ENCODE data around the gene JOSD1. TPM values are rescaled to one million over a fixed set of nuclear protein-coding genes. Genes with fewer than 3 reads are reported as not detected.
A peak's percentile ranks its signal among the peaks of the same experiment; 100 is the strongest.

JOSD1 gene
- total and polyA plus RNA-seq, 2 donors (not counting 1 experiment from before 2014, with no cell fraction given) = 78.7 to 94.8 TPM

DNA sequence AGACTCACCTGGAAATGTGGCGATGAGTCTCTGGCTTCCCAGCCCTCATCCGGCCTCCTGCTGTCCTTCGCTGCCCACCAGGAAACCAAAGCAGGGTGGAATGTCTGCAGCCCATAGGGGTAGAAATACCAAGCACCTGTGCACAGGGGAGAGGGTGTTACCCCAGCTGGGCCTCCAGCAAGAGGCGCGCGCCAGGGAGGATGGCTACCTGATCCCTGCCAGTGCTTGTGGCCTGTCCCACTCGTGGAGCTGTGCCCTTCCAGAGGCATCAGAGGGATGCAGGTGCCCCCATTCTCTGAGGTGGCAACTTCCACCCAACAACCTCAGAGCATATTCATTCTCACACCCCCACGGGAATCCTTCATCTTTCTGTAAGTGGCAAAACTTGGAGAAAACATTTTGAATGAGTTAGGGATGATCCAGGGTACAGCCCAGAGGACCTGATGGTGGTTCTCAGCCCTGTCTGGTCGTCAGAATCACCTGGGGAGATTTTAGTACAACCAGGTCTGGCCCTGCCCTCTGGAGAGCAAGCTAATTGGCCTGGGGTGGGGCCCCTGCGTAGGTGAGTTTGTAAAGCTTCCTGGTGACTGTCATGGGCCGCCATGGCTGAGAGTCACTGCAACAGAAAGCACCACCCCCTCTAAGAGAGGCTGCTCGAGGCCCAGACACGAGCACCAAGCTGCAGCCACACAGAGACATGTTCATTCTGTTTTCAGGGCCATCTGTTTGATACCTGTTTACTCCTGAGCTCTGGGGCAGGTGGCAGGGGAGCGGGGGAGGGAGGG lies 45.1 kb upstream of the JOSD1 start:
- DNase-seq = no peak
- Histone ChIP-seq H2AFZ (ENCODE audit: insufficient read depth, low read depth, low read length, poor library complexity, severe bottlenecking) (no peak overlapping the region), H3K9ac (ENCODE audit: low read length) (no peak overlapping the region), H3K27ac (ENCODE audit: low read length in 2 of 2) (no peak overlapping the region), H3K4me3 (ENCODE audit: control extremely low read depth in 1 of 5, extremely low read depth in 1 of 5, insufficient read depth in 1 of 5, low read depth in 2 of 5, low read length in 4 of 5) (no peak overlapping the region), H4K20me1 (ENCODE audit: control insufficient read depth, insufficient read depth, low read length, poor library complexity, severe bottlenecking) (peaks cover 87% of the 10 kb centered on the region), H3K4me2 (replicated peaks; ENCODE audit: low read depth, low read length, poor library complexity, severe bottlenecking) (no peak overlapping the region), H3K79me2 (ENCODE audit: control insufficient read depth, insufficient read depth, low read length) (peaks cover 66% of the 10 kb centered on the region), H3K9me3 (ENCODE audit: control extremely low read depth in 1 of 3, control insufficient read depth in 2 of 3, insufficient read depth in 1 of 3, low read length in 2 of 3) (no peaks in the 10 kb centered on the region), H3K36me3 (replicated peaks in 1 of 2; ENCODE audit: control extremely low read depth in 1 of 2, control insufficient read depth in 1 of 2, extremely low read depth in 1 of 2, insufficient read depth in 2 of 2, low read length in 1 of 2) (peaks cover 7 to 97% of the 10 kb centered on the region in 2 experiments), H3K27me3 (replicated peaks in 1 of 4; ENCODE audit: control extremely low read depth in 1 of 4, control insufficient read depth in 3 of 4, insufficient read depth in 4 of 4, low read length in 3 of 4) (no peaks in the 10 kb centered on the region), H3K4me1 (ENCODE audit: control insufficient read depth in 2 of 2, insufficient read depth in 2 of 2, low read length in 2 of 2) (peaks cover 9 to 11% of the 10 kb centered on the region in 2 donors)
- Mint-ChIP-seq H3K9me3 (ENCODE audit: insufficient read depth) (no peaks in the 10 kb centered on the region), H3K4me1 (peaks cover 9% of the 10 kb centered on the region), H3K27ac (no peak overlapping the region), H3K27me3 (no peaks in the 10 kb centered on the region), H3K4me3 (no peak overlapping the region)
- ATAC-seq (ENCODE audit: low read depth) = no peak
- intact Hi-C loops (cut with micrococcal nuclease) = no loop called here
- WGBS (ENCODE audit: insufficient coverage) = 92% methylated on average over 12 of the region's 14 CpGs
- POLR2A ChIA-PET = interaction anchor here (0.8 to 1.4 kb wide), 3 partner anchors 11 to 40 kb away, joined by 3 to 4 read pairs (median 3); partner anchors contain the start of gene GTPBP1
- CTCF ChIA-PET = interaction anchor here (0.9 to 1.7 kb wide), 5 partner anchors 13 to 123 kb away, joined by 3 to 5 read pairs (median 4); partner anchors contain the start of gene TOMM22
- TF ChIP-seq EZH2 (IDR thresholded peaks at IDR 0.05; ENCODE audit: borderline replicate concordance, insufficient read depth, low read depth, low read length, poor library complexity, severe bottlenecking) = no peak
- TF ChIP-seq, protein P1, sequence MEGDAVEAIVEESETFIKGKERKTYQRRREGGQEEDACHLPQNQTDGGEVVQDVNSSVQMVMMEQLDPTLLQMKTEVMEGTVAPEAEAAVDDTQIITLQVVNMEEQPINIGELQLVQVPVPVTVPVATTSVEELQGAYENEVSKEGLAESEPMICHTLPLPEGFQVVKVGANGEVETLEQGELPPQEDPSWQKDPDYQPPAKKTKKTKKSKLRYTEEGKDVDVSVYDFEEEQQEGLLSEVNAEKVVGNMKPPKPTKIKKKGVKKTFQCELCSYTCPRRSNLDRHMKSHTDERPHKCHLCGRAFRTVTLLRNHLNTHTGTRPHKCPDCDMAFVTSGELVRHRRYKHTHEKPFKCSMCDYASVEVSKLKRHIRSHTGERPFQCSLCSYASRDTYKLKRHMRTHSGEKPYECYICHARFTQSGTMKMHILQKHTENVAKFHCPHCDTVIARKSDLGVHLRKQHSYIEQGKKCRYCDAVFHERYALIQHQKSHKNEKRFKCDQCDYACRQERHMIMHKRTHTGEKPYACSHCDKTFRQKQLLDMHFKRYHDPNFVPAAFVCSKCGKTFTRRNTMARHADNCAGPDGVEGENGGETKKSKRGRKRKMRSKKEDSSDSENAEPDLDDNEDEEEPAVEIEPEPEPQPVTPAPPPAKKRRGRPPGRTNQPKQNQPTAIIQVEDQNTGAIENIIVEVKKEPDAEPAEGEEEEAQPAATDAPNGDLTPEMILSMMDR (IDR thresholded peaks at IDR 0.05) = no peak

DNA sequence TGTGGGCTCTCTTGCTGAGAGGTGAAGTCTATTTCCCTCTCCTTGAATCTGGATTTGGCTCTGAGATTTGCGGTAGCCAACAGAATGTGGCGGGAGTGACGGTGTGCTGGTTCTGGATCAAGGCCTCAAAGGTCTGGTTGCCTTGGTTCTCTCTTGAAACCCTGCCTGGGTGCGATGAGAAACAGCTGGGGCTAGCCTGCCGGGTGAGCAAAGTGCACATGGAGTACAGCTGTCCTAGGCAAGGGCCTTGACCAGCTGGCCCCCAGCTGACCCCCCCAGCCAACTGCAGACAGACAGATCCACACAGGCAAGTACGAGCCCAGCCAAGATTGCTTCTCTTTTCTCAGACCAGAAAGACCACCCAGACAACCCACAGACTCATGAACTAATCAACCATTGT lies 44.2 kb upstream of the JOSD1 start:
- ATAC-seq (ENCODE audit: low read depth) = no peak
- Histone ChIP-seq H3K9ac (ENCODE audit: low read length) (no peak overlapping the region), H3K9me3 (ENCODE audit: control extremely low read depth in 1 of 3, control insufficient read depth in 2 of 3, insufficient read depth in 1 of 3, low read length in 2 of 3) (no peaks in the 10 kb centered on the region), H3K4me2 (replicated peaks; ENCODE audit: low read depth, low read length, poor library complexity, severe bottlenecking) (no peak overlapping the region), H3K27me3 (replicated peaks in 1 of 4; ENCODE audit: control extremely low read depth in 1 of 4, control insufficient read depth in 3 of 4, insufficient read depth in 4 of 4, low read length in 3 of 4) (no peaks in the 10 kb centered on the region), H3K4me3 (ENCODE audit: control extremely low read depth in 1 of 5, extremely low read depth in 1 of 5, insufficient read depth in 1 of 5, low read depth in 2 of 5, low read length in 4 of 5) (no peak overlapping the region), H2AFZ (ENCODE audit: insufficient read depth, low read depth, low read length, poor library complexity, severe bottlenecking) (no peak overlapping the region), H3K79me2 (ENCODE audit: control insufficient read depth, insufficient read depth, low read length) (peaks cover 61% of the 10 kb centered on the region), H3K4me1 (ENCODE audit: control insufficient read depth in 2 of 2, insufficient read depth in 2 of 2, low read length in 2 of 2) (peaks cover 0 to 2% of the 10 kb centered on the region in 2 donors), H3K36me3 (replicated peaks in 1 of 2; ENCODE audit: control extremely low read depth in 1 of 2, control insufficient read depth in 1 of 2, extremely low read depth in 1 of 2, insufficient read depth in 2 of 2, low read length in 1 of 2) (peaks cover 5 to 97% of the 10 kb centered on the region in 2 experiments), H3K27ac (ENCODE audit: low read length in 2 of 2) (no peak overlapping the region), H4K20me1 (ENCODE audit: control insufficient read depth, insufficient read depth, low read length, poor library complexity, severe bottlenecking) (peaks cover 87% of the 10 kb centered on the region)
- Mint-ChIP-seq H3K27ac (peak overlapping the region; percentile 32), H3K9me3 (ENCODE audit: insufficient read depth) (no peaks in the 10 kb centered on the region), H3K4me1 (peaks cover 2% of the 10 kb centered on the region), H3K4me3 (no peak overlapping the region), H3K27me3 (no peaks in the 10 kb centered on the region)
- ChIA-PET CTCF (interaction anchor here (1.4 kb wide), 1 partner anchor 124 kb away, joined by 3 read pairs; no protein-coding TSS in a partner anchor), POLR2A (no interaction called here)
- TF ChIP-seq, protein P1 (IDR thresholded peaks at IDR 0.05) = no peak
- TF ChIP-seq EZH2 (IDR thresholded peaks at IDR 0.05; ENCODE audit: borderline replicate concordance, insufficient read depth, low read depth, low read length, poor library complexity, severe bottlenecking) = no peak
- no peak for DNase-seq
- 100% methylated on average over 5 of the region's 6 CpGs for WGBS (ENCODE audit: insufficient coverage)
- intact Hi-C loops (cut with micrococcal nuclease) = no loop called here
